GM19193 (cell line): ENCODE measurements around the gene PPARG.

Experiments used
- POLR2A ChIP-seq: IDR thresholded peaks from 4 replicates; pipeline ENCODE4 v1.6.1; 2011; ENCODE audit not compliant: insufficient read depth, insufficient read length; ENCODE audit errors: extremely low read depth

The PPARG gene

DNA sequence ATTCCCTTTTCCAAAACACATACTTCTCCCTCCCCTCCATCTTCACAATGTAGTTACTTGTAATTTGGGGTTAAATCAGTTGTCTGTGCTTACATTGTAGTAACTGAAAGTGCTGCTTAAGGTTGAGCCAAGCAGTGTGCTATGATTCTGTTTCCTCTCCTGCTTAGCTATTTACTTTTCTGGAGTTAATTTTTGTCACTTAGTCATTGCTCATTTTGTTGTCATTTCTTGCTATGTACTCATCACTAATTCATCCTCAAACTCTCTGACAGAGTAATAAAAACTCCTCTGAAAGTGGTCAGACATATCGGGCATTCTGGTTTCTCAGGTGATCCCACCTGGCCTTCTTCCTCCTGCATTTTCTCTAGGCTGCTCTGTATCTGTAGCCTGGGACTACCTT is 80.7 kb downstream of the PPARG start:
- TF ChIP-seq POLR2A: no peak

- TF ChIP-seq POLR2A: no peak
Observed at GRCh38 chr3:12370758-12371157, 81.9 kb downstream of the PPARG start.

DNA sequence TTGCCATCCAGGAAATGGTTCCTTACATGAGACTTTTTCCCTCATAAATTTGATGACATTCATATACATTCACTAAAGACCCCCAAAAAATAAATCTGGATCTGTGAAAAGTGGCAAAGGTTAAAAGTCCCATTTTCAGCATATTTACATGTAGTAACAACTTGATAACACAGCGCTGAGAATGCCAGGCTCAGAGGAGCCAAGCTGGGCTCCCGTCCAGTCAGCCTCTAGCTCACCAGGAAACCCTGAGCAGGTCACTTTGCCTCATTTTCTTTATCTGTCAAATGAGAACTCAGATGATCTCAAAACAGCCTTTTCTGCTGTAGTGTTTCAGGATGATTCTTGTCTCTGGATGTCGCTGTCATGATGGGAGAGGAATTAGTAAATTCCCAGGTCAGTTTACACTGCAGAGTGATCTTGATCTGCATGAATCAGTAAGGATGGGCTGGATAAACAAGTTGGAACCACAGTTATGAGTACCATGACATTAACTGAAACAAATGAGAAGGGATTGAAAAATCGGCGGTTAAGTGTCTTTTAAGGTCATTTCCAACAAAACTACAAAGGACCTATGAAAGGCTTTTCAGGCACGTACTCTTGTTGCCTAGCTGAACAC is 82.8 kb downstream of the PPARG start:
- TF ChIP-seq POLR2A: no peak

- no peak for TF ChIP-seq POLR2A
Observed at GRCh38 chr3:12372741-12373280, 83.9 kb downstream of the PPARG start.

- no peak for TF ChIP-seq POLR2A
Observed at GRCh38 chr3:12375572-12375971, 86.7 kb downstream of the PPARG start.

DNA sequence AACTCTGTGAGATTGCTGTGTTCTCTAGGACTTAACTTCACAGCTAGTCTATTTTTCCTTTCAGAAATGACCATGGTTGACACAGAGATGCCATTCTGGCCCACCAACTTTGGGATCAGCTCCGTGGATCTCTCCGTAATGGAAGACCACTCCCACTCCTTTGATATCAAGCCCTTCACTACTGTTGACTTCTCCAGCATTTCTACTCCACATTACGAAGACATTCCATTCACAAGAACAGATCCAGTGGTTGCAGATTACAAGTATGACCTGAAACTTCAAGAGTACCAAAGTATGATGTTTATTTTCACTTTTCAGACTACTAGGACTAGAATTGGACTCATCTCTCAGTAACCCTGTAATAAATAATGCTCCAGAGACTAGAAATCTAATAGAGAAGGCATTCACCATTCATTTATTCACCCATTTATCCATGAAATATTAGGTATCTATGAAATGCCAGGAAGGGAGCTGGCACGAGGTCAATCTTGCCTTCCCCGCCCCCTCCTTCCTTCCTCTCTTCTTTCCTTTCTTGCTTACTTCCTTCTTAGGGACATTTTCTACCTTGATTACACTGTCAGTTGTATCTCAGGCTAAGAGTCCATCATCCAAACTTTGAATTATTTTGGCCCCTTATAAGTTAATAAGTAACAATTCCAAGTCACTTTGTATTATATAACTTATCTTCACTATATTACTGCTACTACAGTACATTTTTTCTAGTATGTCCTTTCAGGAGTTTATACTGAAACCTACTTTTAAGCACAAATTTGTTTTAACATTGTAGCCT is 91.0 kb downstream of the PPARG start:
- no peak for TF ChIP-seq POLR2A

- no peak for TF ChIP-seq POLR2A
Observed at GRCh38 chr3:12380461-12380860, 91.6 kb downstream of the PPARG start.

GRCh38 chr3:12381199-12381598 is 92.3 kb downstream of the PPARG start:
- no peak for TF ChIP-seq POLR2A

GRCh38 chr3:12383218-12383617 is 94.3 kb downstream of the PPARG start:
- TF ChIP-seq POLR2A: no peak

DNA sequence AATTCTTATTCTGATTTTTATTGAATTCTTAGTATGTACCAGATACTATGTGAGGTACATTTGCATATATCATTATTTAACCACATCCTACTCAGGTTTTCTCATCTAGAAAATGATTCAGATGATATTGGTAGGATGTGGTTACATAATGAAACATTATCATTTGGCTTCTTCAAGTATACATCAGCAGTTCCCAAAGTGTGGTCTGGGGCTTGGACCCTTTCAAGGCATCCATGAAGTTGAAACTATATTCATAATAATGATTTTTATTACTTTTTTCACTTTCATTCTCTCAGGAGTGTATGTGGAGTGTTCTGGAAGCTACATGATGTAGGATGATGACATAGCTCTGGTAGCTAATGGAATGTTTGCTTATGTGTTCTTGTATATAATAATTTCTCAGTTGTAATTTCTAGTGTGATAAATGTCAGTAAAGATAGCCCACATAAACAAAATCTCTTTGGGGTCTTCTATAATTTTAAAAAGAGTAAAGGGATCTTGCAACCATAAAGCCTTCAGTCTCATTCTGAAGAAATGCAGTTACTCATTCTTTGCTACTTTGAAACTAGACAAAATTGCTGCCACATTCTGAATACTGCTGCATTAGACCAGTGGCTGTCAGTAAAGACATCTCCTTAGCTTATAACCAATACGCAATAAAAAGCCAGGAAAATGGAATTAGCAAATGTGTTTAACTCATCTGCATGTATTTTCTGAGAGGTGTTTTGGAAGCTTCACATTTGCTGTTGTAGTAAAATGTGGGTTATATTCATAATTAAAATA is 95.8 kb downstream of the PPARG start:
- no peak for TF ChIP-seq POLR2A

DNA sequence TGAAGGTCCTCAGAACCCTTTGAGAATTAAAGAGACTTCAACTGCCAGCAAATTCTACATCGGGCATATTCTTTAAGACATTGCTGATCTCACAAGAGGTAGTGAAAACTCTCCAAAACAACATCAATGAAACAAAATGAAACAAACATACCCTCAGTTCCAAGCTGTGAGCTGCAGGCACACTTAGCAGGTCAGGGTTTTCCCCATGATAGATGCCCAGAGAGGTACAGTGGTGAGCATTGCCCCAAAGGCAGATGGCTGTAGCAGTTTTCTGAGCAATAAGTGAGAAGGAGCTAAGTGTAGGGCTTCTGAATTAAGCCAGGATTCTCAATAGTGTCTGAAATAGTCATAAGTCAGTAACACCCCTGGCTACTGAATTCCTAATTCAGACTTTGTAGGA is 99.3 kb downstream of the PPARG start:
- TF ChIP-seq POLR2A: no peak

DNA sequence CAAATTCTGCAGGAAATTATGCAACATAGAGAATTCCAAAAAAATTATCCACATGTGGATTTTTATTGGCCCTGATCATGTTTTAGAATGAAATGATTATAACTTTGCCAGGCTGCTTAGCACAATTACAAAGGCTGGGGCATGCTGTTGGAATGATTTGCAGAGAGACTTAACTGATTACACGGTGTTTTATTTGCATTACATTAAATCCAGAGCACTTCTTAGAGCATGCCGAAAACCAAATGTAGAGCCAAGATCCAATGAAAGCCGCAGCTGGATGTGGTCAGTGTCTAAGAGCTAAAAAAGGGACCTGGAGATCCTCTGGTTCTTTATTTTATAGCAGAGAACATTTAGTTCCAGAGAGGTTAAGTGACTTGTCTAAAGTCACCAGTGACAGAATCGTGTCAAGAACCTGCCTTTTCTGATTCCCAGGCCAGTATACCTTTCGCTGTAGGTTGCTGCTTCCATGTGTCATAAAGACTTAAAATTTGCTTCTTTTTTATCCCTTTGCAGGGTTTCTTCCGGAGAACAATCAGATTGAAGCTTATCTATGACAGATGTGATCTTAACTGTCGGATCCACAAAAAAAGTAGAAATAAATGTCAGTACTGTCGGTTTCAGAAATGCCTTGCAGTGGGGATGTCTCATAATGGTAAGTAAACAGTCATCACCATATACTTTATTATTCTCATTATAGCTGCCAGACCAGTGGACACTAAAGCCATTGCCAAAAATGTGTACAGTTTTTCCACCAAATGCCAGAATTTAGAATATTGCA is 103.4 kb downstream of the PPARG start:
- TF ChIP-seq POLR2A: no peak

DNA sequence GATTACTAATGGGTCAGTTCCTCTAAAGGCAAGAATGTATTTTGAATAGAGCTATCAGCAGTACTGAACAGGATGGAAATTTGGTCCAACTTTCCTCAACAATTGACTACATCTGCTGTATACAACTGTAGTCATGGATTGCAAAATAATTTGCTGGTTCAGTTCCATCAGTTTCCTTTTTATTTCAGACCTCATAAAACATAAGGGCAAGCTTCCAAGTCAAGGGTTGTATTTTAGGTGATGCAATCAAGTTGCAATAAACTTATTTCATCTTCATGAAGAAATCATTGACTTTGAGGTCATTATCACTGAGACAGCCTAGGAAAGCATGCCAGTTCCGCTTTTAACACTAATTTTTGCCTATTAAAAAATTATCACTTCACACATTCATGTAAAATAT is 105.0 kb downstream of the PPARG start:
- no peak for TF ChIP-seq POLR2A

DNA sequence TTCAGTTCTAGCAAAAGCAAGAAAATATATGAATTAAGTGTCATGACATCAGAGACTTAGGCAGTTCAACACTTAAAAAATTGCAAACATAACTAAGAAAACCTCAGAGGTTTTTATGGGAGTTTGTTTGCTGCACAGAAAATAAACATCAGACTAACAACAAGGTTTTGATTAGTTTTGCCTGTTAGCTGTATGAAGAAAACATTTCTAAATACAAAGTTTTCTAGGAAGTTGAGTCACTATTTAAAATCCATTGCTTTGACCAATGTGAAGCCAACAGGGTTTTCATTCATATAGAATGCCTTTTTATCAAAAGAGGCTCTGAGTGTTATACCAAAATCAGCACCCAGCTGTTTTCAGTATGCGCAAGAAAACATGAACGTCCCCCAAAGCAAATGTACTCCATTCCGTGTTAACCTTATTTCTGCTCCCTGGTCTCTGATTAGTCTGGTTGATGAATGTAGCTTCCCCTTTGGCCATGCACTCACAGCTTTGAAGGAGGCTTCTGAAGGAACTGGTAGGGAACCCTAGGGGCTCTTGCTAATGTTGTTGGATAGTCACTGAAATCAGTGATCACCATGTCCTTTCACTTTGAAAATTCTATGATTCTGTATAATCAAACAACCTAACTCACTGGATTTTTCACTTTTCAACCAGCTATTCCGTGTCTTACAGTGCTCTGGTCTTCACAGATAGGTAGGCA is 105.8 kb downstream of the PPARG start:
- no peak for TF ChIP-seq POLR2A
